HG03439 (cell line): ENCODE results near the gene SLC34A3.
"Not testable (repeated sequence)": the region's sequence is repeated elsewhere in the genome, so short reads cannot be mapped to it uniquely, and the experiment has no call there.

ENCODE experiments used
- ATAC-seq: cut with Tn5 transposase; IDR thresholded peaks from one replicate; pipeline ENCODE4 v1.9.1; 2021; ENCODE audit warnings: mild to moderate bottlenecking, moderate library complexity; ENCODE audit not compliant: unreplicated experiment

The SLC34A3 gene

GRCh38 chr9:137228968-137229896 is 1.5 kb upstream of the SLC34A3 start:
- ATAC-seq, result no peak

DNA sequence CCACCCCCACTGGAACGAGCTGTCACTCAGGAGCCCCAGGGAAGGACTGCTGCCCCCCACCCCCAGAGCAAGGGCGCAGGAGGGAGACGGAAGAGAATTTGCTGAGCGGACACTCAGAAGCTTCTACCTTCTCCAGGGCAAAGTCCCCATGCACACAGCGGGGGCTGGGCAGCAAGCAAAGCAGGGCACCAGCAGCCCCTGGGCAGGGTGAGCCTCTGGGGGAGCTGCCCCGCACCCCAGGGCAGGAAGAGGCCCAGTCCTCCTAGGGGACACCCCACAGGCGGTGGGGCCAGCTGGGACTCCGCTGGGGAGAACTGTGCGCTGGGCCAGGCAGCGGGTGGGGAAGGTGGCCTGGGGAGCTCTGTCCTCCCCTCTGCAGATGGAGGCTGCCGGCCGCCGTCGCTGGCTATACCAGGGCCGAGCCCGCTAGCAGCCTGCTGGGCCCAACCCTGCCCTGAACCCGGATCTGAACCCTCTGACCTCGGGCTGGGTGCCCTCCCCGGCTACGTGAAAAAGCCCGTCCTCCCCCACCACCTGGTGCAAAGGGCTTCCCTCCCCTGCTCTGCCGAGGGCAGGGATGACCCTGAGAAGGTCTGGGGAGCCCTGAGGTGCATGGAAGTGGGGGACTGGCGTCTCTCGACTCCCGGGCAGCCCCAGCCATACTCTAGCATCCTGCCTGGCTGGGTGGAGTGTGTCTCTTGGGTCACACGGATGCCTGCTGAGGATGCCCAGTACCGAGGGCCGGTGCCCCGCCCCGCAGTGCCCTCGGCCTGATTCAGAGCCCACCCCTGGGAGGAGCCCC is 597 bp upstream of the SLC34A3 start:
- no peak for ATAC-seq

GRCh38 chr9:137231372-137232039 is 805 bp downstream of the SLC34A3 start:
- ATAC-seq, result no peak

DNA sequence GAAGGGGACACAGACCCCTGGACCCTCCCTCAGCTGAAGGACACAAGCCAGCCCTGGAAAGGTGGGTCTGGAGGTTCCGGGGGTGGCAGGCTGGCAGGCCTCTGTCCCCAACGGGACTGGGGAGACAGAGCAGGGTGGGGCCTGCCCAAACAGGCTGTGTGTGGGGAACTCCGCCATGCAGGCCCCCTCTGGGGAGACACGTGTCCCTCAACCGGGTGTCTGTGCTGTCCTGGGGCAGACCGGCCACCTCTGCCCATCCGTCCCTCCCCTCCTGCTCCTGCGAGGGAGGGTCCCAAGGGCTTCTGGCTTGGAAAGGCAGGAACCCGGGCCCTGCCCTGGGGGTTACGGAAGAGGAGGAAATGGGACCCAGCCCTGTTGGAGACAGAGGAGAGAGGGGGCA is 1.4 kb downstream of the SLC34A3 start:
- no peak for ATAC-seq

- no peak for ATAC-seq
These were observed 1.8 kb downstream of the SLC34A3 start for GRCh38 chr9:137232510-137232909.

- ATAC-seq, result no peak
These were observed 2.7 kb downstream of the SLC34A3 start for GRCh38 chr9:137233143-137233980.

DNA sequence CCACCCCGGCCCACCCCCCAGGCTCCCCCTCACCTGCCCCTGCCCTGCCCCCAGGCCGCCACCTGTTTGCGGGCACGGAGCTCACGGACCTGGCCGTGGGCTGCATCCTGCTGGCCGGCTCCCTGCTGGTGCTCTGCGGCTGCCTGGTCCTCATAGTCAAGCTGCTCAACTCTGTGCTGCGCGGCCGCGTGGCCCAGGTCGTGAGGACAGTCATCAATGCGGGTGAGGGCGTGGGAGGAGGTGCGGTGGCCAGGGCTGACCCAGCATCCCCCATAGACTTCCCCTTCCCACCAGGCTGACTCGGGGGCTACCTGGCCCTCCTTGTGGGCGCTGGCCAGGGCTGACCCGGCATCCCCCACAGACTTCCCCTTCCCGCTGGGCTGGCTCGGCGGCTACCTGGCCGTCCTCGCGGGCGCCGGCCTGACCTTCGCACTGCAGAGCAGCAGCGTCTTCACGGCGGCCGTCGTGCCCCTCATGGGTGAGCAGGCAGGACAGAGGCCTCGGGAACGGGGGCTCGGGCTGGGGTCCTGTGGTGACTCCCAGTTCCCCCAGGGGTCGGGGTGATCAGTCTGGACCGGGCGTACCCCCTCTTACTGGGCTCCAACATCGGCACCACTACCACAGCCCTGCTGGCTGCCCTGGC is 3.5 kb downstream of the SLC34A3 start:
- no peak for ATAC-seq

DNA sequence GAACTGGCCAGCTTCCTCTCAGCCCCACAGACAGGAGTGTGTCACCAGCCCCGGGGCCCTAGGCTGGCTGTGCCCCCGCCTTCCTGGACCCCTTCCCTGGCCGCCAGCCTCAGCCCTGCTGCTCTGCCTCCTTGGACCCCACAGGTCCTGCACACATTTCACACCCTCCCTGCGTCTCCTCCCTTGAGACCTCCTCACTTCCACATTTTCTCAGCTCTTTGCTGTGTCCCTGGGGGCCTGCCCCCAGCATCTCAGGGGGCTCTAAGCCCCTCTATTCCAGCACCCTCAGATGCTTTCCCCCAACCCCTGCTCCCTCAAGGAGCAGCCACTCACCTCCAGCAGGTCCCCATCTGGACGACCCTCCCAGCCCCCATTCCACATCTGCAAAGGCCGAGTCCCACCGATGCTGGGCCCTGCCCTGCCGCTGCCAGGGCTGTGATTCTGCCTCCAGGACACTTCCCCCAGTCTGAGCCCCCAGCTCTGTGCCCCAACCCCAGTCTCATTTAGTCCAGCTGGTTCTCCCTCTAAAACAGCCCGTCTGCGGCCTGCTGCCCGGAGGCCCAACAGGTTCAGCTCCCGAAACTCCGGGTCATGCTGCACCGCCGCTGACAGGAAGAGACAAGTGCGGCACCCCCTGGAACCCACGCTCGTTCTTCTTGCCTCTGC is 4.2 kb downstream of the SLC34A3 start:
- no peak for ATAC-seq

GRCh38 chr9:137235424-137236237 is 4.9 kb downstream of the SLC34A3 start:
- no peak for ATAC-seq

DNA sequence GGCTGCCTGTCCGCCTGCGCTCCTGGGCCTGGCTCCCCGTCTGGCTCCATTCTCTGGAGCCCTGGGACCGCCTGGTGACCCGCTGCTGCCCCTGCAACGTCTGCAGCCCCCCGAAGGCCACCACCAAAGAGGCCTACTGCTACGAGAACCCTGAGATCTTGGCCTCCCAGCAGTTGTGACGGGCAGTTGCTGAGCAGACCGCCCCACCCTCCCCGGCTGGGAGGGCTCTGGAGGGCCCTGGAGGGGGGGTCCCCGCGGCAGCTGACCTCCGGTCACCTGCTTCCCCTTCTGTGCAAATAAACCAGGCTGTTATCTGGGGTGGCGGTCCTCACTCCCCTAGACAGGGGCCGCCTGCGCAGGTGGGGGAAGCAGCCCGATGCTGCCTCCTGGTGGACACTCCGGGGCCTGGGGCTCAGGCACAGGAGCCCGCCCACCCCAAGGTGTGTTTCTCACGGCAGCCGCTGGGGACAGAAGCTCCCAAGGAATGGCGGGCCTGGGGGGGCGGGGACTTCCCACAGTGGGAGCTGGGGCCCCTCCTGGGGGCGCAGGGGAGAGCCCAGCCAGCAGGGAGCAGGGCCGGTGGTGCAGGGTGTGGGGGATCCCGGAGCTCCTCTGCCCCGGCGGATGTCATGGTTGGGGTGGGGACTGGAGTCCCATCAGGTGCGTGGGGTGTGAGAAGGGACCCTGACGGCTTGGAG is 5.7 kb downstream of the SLC34A3 start:
- no peak for ATAC-seq

- no peak for ATAC-seq
These were observed 6.3 kb downstream of the SLC34A3 start for GRCh38 chr9:137236936-137237421.

GRCh38 chr9:137237759-137238726 is 7.3 kb downstream of the SLC34A3 start:
- no peak for ATAC-seq

GRCh38 chr9:137239541-137240200 is 9.0 kb downstream of the SLC34A3 start:
- ATAC-seq, result not testable (repeated sequence)

DNA sequence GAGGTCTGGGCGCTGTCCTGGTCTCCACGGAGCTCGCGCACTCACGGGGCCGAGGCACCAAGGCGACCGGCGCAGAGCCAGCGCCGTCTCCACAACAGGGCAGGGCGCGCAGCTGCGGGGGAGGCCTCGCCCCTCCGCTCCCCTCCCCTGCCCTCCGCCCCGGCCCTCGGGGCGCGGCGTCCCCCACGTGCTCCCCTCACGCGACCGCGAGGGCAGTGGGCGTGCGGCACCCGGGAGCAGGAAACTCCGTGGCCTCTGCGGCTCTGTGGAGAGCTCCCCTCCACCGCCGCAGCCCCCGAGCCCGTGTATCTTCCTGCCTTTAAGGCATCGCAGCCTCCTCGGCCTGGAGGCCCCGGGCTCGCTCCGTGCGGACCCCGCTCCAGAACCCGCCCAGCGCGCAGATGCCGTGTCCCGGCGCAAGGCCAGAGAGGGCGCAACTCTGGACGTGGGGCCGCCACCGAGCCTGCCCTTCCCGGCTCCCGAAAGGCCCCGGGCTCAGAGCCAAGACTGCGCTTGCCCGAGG is 9.7 kb downstream of the SLC34A3 start:
- peak; percentile 18 for ATAC-seq

DNA sequence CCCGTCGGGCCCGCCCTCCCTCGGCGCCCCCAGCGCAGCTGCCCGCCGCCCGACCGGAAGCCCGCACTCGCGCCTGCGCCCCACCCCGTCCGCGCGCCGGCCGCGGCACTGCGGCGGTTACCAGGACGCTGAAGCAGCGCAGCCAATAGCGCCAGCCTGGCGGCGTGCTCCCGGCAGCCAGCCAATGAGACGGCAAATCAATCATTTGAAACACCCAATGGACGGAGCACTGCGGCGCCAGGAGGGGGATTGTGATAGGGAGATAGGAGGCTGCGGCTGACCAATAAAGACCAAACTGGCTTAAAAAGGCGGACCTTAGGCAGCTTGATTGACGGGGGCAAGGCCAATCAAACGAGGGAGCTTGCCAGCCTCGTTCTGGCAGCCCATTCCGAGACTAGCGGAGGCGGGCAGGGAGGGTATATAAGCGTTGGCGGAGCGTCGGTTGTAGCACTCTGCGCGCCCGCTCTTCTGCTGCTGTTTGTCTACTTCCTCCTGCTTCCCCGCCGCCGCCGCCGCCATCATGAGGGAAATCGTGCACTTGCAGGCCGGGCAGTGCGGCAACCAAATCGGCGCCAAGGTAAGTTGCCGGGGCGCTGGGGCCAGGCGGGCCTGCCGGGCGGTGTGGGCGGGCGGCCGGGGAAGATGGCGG is 10.3 kb downstream of the SLC34A3 start, which contains the start of gene TUBB4B:
Gene TUBB4B (plus strand): TSS at position 447 of the 649 bp plus-strand sequence. CDS start 74 bp downstream, at position 521.
- peak; percentile 70 for ATAC-seq
